Measurements from ENCODE around the gene TMEM207. TPM values are rescaled to one million over a fixed set of nuclear protein-coding genes. Genes with fewer than 3 reads are reported as not detected.

Gene TMEM207
- not detected in 2 replicates for total RNA-seq

GRCh38 chr3:190449801-190450200 is at the start of gene TMEM207:
TSS of gene TMEM207 (minus strand) at chr3:190449901. CDS start at chr3:190449809, 92 bp downstream.

GRCh38 chr3:190387578-190388213 is 62.0 kb downstream of the TMEM207 start, which contains the start of gene CLDN16:
TSS of gene CLDN16 (plus strand) at chr3:190388163. CDS start at chr3:190388330, 167 bp downstream.

Other genes starting within 250 kb of the TMEM207 start
- 0.09 and 0.47 TPM in 2 replicates for gene CLDN1, start 127.5 kb downstream of the TMEM207 start, total RNA-seq
- under 0.01 TPM in 2 replicates for gene CLDN16, start 61.7 kb downstream of the TMEM207 start, total RNA-seq
- gene IL1RAP, start 64.2 kb upstream of the TMEM207 start, total RNA-seq: 4.9 and 28.1 TPM in 2 replicates

Measured in endothelial cell of coronary artery (primary cell).